ENCODE measurements around the gene LZTS3.
"Not testable (repeated sequence)": the region's sequence is repeated elsewhere in the genome, so short reads cannot be mapped to it uniquely, and the experiment has no call there.

The LZTS3 gene

DNA sequence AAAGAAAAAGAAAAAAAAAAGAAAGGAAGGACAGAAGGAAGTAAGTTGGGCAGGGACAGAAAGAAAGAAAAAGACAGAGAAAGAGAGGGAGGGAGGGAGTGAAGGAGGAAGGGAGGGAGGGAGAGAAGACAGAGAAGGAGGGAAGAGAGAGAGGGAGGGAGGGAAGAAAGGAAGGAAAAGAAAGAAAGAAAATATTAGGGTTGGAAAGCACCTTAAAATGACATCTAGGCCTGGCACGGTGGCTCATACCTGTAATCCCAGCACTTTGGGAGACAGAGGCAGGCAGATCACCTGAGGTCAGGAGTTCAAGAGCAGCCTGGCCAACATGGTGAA lies 46.9 kb downstream of the LZTS3 start:
- Histone ChIP-seq H3K4me1 (ENCODE audit: control insufficient read depth in 1 of 2, insufficient read depth in 2 of 2, low read length in 2 of 2) (no peaks in the 10 kb centered on the region), H3K27me3 (ENCODE audit: low read depth, low read length) (no peaks in the 10 kb centered on the region), H3K4me3 (ENCODE audit: low read depth in 1 of 2, low read length in 2 of 2) (no peak overlapping the region), H3K9me3 (ENCODE audit: control insufficient read depth in 1 of 2, low read length in 2 of 2) (no peaks in the 10 kb centered on the region), H3K36me3 (ENCODE audit: control insufficient read depth in 1 of 2, insufficient read depth in 2 of 2, low read length in 2 of 2) (peaks cover 4 to 13% of the 10 kb centered on the region in 2 donors), H3K27ac (ENCODE audit: low read length) (no peak overlapping the region)

DNA sequence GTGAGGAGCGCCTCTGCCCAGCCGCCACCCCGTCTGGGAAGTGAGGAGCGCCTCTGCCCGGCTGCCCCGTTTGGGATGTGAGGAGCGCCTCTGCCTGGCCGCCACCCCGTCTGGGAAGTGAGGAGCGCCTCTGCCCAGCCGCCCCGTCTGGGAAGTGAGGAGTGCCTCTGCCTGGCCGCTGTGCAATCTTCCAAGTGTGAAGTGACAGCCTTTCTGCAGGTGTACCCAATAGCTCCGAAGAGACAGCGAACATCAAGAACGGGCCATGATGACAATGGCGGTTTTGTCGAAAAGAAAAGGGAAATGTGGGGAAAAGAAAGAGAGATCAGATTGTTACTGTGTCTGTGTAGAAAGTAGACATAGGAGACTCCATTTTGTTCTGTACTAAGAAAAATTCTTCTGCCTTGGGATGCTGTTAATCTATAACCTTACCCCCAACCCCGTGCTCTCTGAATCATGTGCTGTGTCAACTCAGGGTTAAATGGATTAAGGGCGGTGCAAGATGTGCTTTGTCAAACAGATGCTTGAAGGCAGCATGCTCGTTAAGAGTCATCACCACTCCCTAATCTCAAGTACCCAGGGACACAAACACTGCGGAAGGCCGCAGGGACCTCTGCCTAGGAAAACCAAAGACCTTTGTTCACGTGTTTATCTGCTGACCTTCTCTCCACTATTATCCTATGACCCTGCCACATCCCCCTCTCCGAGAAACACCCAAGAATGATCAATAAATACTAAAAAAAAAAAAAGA lies 47.4 kb downstream of the LZTS3 start:
- H3K36me3 ChIP-seq (ENCODE audit: control insufficient read depth in 1 of 2, insufficient read depth in 2 of 2, low read length in 2 of 2) = peaks cover 6 to 19% of the 10 kb centered on the region in 2 donors
- H3K27ac ChIP-seq (ENCODE audit: low read length); H3K4me3 ChIP-seq (ENCODE audit: low read depth in 1 of 2, low read length in 2 of 2); H3K4me1 ChIP-seq (ENCODE audit: control insufficient read depth in 1 of 2, insufficient read depth in 2 of 2, low read length in 2 of 2); H3K27me3 ChIP-seq (ENCODE audit: low read depth, low read length); H3K9me3 ChIP-seq (ENCODE audit: control insufficient read depth in 1 of 2, low read length in 2 of 2): not testable (repeated sequence)

DNA sequence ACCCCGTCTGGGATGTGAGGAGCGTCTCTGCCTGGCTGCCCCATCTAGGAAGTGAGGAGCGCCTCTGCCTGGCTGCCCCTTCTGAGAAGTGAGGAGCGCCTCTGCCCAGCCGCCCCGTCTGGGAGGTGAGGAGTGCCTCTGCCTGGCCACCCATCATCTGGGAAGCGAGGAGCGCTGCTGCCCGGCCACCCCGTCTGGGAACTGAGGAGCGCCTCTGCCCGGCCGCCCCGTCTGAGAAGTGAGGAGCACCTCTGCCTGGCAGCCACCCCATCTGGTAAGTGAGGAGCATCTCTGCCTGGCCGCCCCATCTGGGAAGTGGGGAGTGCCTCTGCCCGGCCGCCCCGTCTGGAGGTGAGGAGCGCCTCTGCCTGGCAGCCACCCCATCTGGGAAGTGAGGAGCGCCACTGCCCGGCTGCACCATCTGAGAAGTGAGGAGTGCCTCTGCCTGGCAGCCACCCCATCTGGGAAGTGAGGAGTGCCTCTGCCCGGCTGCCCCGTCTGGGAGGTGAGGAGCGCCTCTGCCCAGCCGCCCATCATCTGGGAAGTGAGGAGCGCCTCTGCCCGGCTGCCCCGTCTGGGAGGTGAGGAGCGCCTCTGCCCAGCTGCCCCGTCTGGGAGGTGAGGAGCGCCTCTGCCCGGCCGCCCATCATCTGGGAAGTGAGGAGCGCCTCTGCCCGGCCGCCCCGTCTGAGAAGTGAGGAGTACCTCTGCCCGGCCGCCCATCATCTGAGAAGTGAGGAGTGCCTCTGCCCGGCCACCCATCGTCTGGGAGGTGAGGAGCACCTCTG lies 48.4 kb downstream of the LZTS3 start:
- H3K27ac ChIP-seq (ENCODE audit: low read length); H3K4me1 ChIP-seq (ENCODE audit: control insufficient read depth in 1 of 2, insufficient read depth in 2 of 2, low read length in 2 of 2); H3K9me3 ChIP-seq (ENCODE audit: control insufficient read depth in 1 of 2, low read length in 2 of 2); H3K4me3 ChIP-seq (ENCODE audit: low read depth in 1 of 2, low read length in 2 of 2); H3K27me3 ChIP-seq (ENCODE audit: low read depth, low read length): not testable (repeated sequence)
- H3K36me3 ChIP-seq (ENCODE audit: control insufficient read depth in 1 of 2, insufficient read depth in 2 of 2, low read length in 2 of 2) = peaks cover 6 to 22% of the 10 kb centered on the region in 2 donors

DNA sequence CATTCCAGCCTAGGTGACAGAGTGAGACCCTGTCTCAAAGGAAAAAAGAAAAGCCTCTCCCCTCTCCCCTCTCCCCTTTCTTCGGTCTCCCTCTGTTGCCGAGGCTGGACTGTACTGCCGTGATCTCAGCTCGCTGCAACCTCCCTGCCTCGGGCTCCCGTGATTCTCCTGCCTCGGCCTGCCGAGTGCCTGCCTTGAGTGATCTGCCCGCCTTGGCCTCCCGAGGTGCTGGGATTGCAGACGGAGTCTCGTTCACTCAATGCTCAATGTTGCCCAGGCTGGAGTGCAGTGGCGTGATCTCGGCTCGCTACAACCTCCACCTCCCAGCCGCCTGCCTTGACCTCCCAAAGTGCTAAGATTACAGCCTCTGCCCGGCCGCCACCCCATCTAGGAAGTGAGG lies 49.2 kb downstream of the LZTS3 start:
- peaks cover 6 to 22% of the 10 kb centered on the region in 2 donors for H3K36me3 ChIP-seq (ENCODE audit: control insufficient read depth in 1 of 2, insufficient read depth in 2 of 2, low read length in 2 of 2)
- not testable (repeated sequence) for H3K27ac ChIP-seq (ENCODE audit: low read length); H3K4me1 ChIP-seq (ENCODE audit: control insufficient read depth in 1 of 2, insufficient read depth in 2 of 2, low read length in 2 of 2); H3K9me3 ChIP-seq (ENCODE audit: control insufficient read depth in 1 of 2, low read length in 2 of 2); H3K27me3 ChIP-seq (ENCODE audit: low read depth, low read length); H3K4me3 ChIP-seq (ENCODE audit: low read depth in 1 of 2, low read length in 2 of 2)

DNA sequence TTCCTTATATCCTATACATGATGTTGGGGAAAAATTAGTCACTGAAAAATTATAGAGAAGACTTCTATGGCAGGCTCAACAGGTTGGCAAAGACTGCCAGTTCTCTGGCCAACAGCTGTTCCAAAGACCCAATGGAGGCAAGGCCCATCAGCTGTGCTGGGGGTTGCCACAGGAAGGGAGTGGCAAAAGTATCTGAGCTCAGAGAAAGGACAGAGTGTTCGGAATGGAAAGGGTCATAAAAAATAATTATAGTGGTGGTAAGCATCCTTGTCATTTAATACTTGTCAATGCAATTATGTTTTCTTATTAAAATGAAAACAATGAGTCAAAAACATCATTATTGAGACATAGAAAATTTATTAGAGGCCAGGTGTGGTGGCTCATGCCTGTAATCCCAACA lies 49.8 kb downstream of the LZTS3 start:
- H3K9me3 ChIP-seq (ENCODE audit: control insufficient read depth in 1 of 2, low read length in 2 of 2) = no peaks in the 10 kb centered on the region
- no peaks in the 10 kb centered on the region for H3K27me3 ChIP-seq (ENCODE audit: low read depth, low read length)
- no peaks in the 10 kb centered on the region for H3K4me1 ChIP-seq (ENCODE audit: control insufficient read depth in 1 of 2, insufficient read depth in 2 of 2, low read length in 2 of 2)
- no peak overlapping the region for H3K27ac ChIP-seq (ENCODE audit: low read length)
- no peak overlapping the region for H3K4me3 ChIP-seq (ENCODE audit: low read depth in 1 of 2, low read length in 2 of 2)
- peaks cover 6 to 22% of the 10 kb centered on the region in 2 donors for H3K36me3 ChIP-seq (ENCODE audit: control insufficient read depth in 1 of 2, insufficient read depth in 2 of 2, low read length in 2 of 2)

DNA sequence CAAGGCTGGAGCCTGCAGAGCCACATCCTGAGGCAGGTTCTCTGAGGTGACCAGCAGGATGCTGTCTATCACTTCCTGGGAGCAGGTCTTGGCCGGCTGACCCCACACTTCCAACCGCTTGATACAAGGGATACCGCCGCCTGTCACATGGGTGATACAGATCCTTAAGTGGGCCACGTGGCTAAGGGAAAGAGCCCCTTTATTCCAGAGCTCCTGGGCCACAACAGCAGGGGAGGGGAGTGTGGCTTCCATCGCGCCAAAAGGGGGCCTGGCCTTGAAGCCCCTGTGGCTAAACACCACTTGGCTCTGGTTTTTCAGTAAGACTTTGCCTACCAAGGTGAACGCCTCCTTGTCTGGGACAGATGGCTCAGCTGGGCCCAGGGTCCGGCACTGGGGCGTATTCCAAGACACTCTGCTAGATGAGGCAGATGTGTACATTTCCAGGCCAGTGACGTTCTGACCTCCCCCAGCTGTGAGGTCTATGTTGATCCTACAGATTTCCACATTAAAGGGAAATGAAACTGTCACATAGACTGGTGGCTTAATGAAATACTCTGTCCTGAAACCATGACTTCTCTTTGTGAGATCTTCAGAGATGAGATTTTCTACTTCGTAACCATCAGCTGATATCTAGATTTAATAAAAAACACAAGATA lies 51.3 kb downstream of the LZTS3 start:
- Histone ChIP-seq H3K9me3 (ENCODE audit: control insufficient read depth in 1 of 2, low read length in 2 of 2) (no peaks in the 10 kb centered on the region), H3K36me3 (ENCODE audit: control insufficient read depth in 1 of 2, insufficient read depth in 2 of 2, low read length in 2 of 2) (peaks cover 6 to 22% of the 10 kb centered on the region in 2 donors), H3K27me3 (ENCODE audit: low read depth, low read length) (no peaks in the 10 kb centered on the region), H3K4me1 (ENCODE audit: control insufficient read depth in 1 of 2, insufficient read depth in 2 of 2, low read length in 2 of 2) (no peaks in the 10 kb centered on the region), H3K4me3 (ENCODE audit: low read depth in 1 of 2, low read length in 2 of 2) (no peak overlapping the region), H3K27ac (ENCODE audit: low read length) (no peak overlapping the region)

DNA sequence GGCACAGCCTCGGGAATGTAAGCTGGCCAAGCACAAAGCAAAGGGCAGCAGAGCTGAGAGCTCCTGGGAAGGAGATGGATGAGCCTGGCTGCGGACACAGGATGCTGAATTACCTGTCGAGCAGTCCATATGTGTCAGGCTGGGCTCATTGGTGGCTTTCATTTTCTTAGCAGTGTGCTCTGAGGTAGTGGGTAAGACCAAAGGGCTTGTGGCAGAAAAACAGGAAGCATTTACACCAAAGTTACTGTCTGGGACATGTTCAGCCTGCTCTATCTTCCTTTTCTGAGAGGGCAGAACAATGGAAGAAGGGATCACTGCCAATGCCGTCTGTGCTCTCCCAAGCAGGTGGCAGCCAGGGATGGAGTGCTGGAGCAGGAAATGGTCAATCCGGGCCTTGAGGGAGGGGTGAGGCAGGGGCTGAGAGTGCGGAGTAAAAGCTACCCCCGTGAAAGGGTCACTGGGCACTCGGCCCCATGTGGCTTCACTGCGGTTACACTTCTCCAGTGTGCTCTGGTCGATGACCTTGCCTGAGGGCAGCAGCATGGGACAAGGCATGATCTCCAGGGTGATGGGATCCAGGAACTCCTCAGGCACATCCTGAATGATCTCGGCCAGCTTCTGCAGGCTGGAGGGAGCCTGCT lies 52.0 kb downstream of the LZTS3 start:
- Histone ChIP-seq H3K4me1 (ENCODE audit: control insufficient read depth in 1 of 2, insufficient read depth in 2 of 2, low read length in 2 of 2) (no peaks in the 10 kb centered on the region), H3K36me3 (ENCODE audit: control insufficient read depth in 1 of 2, insufficient read depth in 2 of 2, low read length in 2 of 2) (peaks cover 6 to 22% of the 10 kb centered on the region in 2 donors), H3K27ac (ENCODE audit: low read length) (no peak overlapping the region), H3K27me3 (ENCODE audit: low read depth, low read length) (no peaks in the 10 kb centered on the region), H3K9me3 (ENCODE audit: control insufficient read depth in 1 of 2, low read length in 2 of 2) (no peaks in the 10 kb centered on the region), H3K4me3 (ENCODE audit: low read depth in 1 of 2, low read length in 2 of 2) (no peak overlapping the region)

DNA sequence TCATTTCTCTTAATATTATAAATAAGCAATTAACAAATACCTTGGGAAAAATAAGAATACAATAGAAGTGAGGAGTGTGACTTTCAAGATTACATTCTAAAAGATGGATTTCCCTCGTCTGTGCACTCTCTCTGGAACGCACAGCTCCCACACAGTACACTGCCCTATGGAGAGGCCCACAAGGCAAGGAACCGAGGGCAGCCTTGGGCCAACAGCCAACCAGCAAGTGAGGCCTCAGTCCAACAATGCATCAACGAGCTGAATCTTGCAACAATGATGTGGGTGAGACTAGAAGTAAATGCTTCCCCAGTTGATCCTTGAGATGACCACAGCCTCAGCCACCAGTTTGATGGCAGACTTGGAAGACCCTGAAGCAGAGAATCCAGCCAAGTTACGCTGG lies 54.3 kb downstream of the LZTS3 start:
- Histone ChIP-seq H3K9me3 (ENCODE audit: control insufficient read depth in 1 of 2, low read length in 2 of 2) (no peaks in the 10 kb centered on the region), H3K4me3 (ENCODE audit: low read depth in 1 of 2, low read length in 2 of 2) (no peak overlapping the region), H3K4me1 (ENCODE audit: control insufficient read depth in 1 of 2, insufficient read depth in 2 of 2, low read length in 2 of 2) (no peaks in the 10 kb centered on the region), H3K27ac (ENCODE audit: low read length) (no peak overlapping the region), H3K36me3 (ENCODE audit: control insufficient read depth in 1 of 2, insufficient read depth in 2 of 2, low read length in 2 of 2) (peaks cover 6 to 26% of the 10 kb centered on the region in 2 donors), H3K27me3 (ENCODE audit: low read depth, low read length) (no peaks in the 10 kb centered on the region)

DNA sequence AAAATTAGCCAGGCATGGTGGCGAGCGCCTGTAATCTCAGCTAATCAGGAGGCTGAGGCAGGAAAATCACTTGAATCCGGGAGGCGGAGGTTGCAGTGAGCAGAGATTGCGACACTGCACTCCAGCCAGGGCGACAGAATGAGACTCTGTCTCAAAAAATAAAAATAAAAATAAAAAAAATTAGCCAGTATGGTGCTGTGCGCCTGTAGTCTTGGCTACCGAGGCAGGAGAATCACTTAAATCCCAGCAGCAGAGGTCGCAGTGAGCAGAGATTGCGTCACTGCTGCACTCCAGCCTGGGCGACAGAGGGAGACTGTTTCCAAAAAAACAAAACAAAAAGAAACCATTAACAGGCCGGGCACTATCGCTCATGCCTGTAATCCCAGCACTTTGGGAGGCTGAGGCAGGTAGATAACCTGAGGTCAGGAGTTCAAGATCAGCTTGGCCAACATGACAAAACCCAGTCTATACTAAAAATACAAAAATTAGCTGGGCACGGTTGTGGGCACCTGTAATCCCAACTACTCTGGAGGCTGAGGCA lies 55.4 kb downstream of the LZTS3 start:
- H3K27ac ChIP-seq (ENCODE audit: low read length); H3K9me3 ChIP-seq (ENCODE audit: control insufficient read depth in 1 of 2, low read length in 2 of 2); H3K4me3 ChIP-seq (ENCODE audit: low read depth in 1 of 2, low read length in 2 of 2); H3K27me3 ChIP-seq (ENCODE audit: low read depth, low read length); H3K4me1 ChIP-seq (ENCODE audit: control insufficient read depth in 1 of 2, insufficient read depth in 2 of 2, low read length in 2 of 2): not testable (repeated sequence)
- peaks cover 6 to 34% of the 10 kb centered on the region in 2 donors for H3K36me3 ChIP-seq (ENCODE audit: control insufficient read depth in 1 of 2, insufficient read depth in 2 of 2, low read length in 2 of 2)

DNA sequence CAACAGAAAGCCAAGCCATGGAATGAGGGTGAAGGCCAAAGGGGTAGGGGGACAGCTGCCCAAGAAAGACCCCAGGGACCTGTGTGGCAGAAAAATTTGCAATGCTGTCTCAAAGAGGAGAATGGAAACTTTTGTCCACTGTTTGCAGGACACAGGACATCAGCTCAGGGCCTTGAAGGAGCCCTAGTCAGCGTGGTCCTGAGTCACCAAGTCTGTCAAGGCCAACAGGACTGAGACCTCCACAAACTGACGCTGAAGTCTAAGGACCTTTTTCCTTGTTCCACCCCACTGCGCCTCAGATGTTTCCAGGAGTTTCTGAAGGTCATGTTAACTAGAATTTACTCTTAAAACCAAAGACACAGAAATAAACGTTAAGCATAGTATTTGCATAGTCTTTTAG lies 57.0 kb downstream of the LZTS3 start:
- no peaks in the 10 kb centered on the region for H3K27me3 ChIP-seq (ENCODE audit: low read depth, low read length)
- no peak overlapping the region for H3K4me3 ChIP-seq (ENCODE audit: low read depth in 1 of 2, low read length in 2 of 2)
- H3K9me3 ChIP-seq (ENCODE audit: control insufficient read depth in 1 of 2, low read length in 2 of 2) = no peaks in the 10 kb centered on the region
- no peaks in the 10 kb centered on the region for H3K4me1 ChIP-seq (ENCODE audit: control insufficient read depth in 1 of 2, insufficient read depth in 2 of 2, low read length in 2 of 2)
- H3K27ac ChIP-seq (ENCODE audit: low read length) = no peak overlapping the region
- peaks cover 0 to 20% of the 10 kb centered on the region in 2 donors for H3K36me3 ChIP-seq (ENCODE audit: control insufficient read depth in 1 of 2, insufficient read depth in 2 of 2, low read length in 2 of 2)
